Measurements from ENCODE around the gene ATOSB. TPM values are rescaled to one million over a fixed set of nuclear protein-coding genes. Genes with fewer than 3 reads are reported as not detected.

The ATOSB gene
- total RNA-seq, 4 donors from 2014 or later, result 4.1 to 31.5 (median 22.6) TPM

DNA sequence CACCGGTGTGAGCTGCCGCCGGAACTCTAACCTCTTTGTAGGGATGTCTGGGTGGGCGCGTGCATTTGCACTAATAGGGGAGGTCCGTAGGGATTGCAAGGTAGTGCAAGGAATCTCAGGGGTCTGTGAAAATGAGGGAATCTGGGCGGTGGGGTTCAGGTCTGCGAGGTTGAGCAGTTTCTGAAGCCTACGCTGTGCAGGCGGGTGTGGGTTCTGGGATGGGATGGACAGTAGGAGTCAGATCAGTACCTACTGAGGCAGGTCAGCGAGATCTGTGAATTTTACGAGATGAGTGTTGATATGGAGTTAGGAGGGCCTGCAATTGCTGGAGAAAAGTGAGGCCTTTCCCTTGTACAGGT, 856 bp upstream of the ATOSB start:
- H3K27me3 ChIP-seq, result no peaks in the 10 kb centered on the region
- no peaks in the 10 kb centered on the region for H3K36me3 ChIP-seq
- TF ChIP-seq, protein P1, sequence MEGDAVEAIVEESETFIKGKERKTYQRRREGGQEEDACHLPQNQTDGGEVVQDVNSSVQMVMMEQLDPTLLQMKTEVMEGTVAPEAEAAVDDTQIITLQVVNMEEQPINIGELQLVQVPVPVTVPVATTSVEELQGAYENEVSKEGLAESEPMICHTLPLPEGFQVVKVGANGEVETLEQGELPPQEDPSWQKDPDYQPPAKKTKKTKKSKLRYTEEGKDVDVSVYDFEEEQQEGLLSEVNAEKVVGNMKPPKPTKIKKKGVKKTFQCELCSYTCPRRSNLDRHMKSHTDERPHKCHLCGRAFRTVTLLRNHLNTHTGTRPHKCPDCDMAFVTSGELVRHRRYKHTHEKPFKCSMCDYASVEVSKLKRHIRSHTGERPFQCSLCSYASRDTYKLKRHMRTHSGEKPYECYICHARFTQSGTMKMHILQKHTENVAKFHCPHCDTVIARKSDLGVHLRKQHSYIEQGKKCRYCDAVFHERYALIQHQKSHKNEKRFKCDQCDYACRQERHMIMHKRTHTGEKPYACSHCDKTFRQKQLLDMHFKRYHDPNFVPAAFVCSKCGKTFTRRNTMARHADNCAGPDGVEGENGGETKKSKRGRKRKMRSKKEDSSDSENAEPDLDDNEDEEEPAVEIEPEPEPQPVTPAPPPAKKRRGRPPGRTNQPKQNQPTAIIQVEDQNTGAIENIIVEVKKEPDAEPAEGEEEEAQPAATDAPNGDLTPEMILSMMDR (IDR thresholded peaks at IDR 0.05), result no peak
- TF ChIP-seq POLR2A (IDR thresholded peaks at IDR 0.05), result peak in 1 of 2 donors; percentile 16
- H3K27ac ChIP-seq, result peak overlapping the region; percentile 78 to 94 (median 82)
- DNase-seq, result no peak
- H3K9me3 ChIP-seq, result no peaks in the 10 kb centered on the region
- peaks cover 0 to 43% (median 17%) of the 10 kb centered on the region in 4 donors for H3K4me1 ChIP-seq
- peak overlapping the region; percentile 46 to 69 (median 60) for H3K4me3 ChIP-seq

DNA sequence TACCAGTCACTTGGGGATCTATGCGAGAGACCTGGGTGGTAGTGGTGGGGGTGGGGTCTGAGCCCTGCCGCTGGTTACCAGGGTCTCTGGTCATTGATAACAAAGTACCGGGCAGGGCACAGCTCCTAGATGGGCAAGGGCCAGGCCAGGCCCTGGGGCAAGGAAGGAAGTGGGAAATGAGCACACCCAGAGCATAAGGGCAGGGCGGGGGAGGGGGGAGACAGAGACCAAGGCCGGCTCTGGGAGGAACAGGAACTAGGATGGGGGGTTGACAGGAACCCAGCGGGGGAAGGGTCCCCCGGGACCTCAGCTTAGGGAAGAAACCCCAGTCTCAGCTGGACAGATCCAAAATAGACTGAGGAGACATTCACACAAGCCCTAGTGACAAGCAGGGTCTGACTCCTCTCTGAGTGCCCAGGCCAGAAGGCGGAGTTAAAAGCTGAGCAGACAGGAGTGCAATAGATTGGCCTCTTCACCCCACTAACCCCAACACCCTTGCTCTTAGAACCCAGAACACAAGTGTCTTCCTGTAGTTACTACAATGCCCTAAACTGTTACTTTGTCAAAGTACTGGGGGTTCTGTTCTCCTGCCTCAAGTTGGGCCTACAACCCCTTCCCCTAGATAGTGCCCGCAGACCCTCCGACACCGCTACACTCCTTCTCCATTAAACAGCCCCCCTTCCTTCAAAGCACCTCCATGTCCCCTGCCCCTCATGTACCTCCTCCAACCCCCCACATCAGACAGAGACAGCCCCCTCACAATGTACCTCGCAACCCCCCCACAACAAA, 628 bp downstream of the ATOSB start:
- H3K9me3 ChIP-seq, result no peaks in the 10 kb centered on the region
- peaks cover 0 to 54% (median 17%) of the 10 kb centered on the region in 4 donors for H3K4me1 ChIP-seq
- DNase-seq, result peak; percentile 72 to 81 (median 78)
- peak; percentile 20 to 55 for TF ChIP-seq POLR2A (IDR thresholded peaks at IDR 0.05)
- TF ChIP-seq, protein P1 (IDR thresholded peaks at IDR 0.05), result no peak
- peak overlapping the region; percentile 46 to 69 (median 60) for H3K4me3 ChIP-seq
- H3K27me3 ChIP-seq, result no peaks in the 10 kb centered on the region
- no peaks in the 10 kb centered on the region for H3K36me3 ChIP-seq
- peak overlapping the region; percentile 78 to 94 (median 82) for H3K27ac ChIP-seq

DNA sequence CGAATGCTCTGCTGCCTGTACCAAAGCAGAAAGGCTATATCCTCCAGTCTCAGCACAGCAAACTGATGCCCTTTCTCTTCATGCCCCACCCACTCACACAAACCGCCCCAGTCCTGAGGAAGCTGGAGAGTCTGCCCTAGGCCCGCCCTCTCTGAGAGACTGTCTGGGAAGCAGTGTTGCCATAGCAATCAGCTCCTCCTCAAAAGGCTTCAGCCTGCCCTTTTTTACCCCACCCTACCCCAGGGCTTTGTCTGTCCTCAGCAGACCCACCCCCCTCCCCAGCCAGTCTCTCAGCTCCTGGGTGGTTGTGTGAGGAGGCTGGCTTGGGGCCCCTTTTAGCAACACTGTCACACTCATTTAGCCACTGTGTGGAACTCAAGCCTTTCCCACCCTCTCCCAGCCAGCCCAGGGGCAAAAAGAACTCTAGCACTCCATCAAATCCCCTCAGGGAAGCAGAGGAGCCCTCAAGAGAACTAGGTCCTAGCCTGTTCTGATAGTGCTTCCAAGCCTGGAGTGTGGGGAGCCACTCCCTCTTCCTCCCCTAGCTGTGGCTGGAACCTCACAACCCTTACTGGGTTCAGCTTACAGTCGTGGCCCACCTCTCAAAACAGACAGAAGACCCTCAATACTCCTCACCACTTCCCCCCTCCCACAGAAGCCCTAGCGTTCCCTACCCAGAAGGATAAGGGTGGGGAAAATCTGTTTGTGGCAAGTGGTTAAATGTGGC, 1.4 kb downstream of the ATOSB start:
- no peaks in the 10 kb centered on the region for H3K27me3 ChIP-seq
- H3K9me3 ChIP-seq, result no peaks in the 10 kb centered on the region
- H3K4me1 ChIP-seq, result peaks cover 0 to 55% (median 17%) of the 10 kb centered on the region in 4 donors
- peak overlapping the region; percentile 78 to 94 (median 82) for H3K27ac ChIP-seq
- DNase-seq, result peak; percentile 51 to 90 (median 76)
- H3K36me3 ChIP-seq, result no peaks in the 10 kb centered on the region
- TF ChIP-seq, protein P1 (IDR thresholded peaks at IDR 0.05), result no peak
- TF ChIP-seq POLR2A (IDR thresholded peaks at IDR 0.05), result peak in 1 of 2 donors; percentile 19
- peak overlapping the region; percentile 46 to 69 (median 60) for H3K4me3 ChIP-seq

DNA sequence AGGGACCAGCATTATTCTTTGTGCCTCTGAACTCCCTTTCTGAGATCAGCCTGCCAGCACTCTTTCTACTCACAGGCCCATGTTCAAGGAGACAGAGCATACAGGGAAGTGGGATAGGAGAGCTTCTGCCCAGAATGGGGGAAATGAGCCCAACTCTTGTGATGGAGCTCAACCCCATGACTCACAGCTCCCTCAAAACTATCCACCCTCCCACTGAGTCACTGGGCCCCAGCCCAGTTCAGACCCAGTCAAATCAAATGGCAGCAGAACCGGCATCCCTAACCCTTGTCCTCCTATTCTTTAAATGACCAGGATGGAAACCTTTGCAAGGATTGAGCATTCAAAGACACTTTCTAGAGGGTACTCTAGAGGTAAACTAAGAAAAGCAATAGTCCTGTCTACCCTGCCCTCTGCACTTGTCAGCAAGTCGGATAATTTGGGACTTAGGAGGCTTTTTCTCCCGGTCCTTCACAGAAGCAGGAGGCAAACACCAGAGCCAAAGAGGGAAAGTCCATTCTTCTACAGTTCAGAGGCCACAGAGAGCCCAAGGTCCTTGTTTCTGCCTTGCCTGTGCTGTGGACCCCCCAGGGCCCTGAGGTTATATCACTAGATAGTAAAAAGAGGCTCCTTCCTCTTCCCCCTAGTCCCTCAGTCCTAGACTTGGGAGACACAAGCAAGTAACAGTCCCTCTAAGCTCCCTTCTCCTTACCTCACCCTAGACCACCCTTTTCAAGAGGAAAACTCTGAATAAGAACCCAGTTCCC, 3.2 kb downstream of the ATOSB start:
- Histone ChIP-seq H3K27ac (peak overlapping the region; percentile 69 to 91 (median 77)), H3K4me3 (no peak overlapping the region), H3K9me3 (no peaks in the 10 kb centered on the region), H3K4me1 (peaks cover 0 to 55% (median 17%) of the 10 kb centered on the region in 4 donors), H3K36me3 (peaks cover 0 to 13% (median 0%) of the 10 kb centered on the region in 3 donors), H3K27me3 (no peaks in the 10 kb centered on the region)
- no peak for DNase-seq
- TF ChIP-seq POLR2A (IDR thresholded peaks at IDR 0.05), result no peak
- TF ChIP-seq, protein P1 (IDR thresholded peaks at IDR 0.05), result no peak
